H4 (cell line): ENCODE results near the gene TSEN54. TPM values are rescaled to one million over a fixed set of nuclear protein-coding genes. Genes with fewer than 3 reads are reported as not detected.

ENCODE experiments used
- DNase-seq: peaks from one replicate; pipeline ENCODE4 v3.0.0-alpha.2; 2015; ENCODE audit warnings: low spot score
- total RNA-seq: library from RNA; depleted of rRNA; stranded (reverse); fragments of >200 nt; shearing (Covaris generic); gene quantifications from 2 replicates; pipeline ENCODE4 v1.2.3, GENCODE V29; 2014

Gene TSEN54
- total RNA-seq, 1 experiment from 2014 or later: 24.1 TPM

GRCh38 chr17:75504347-75505151 lies 11.8 kb upstream of the TSEN54 start:
- no peak for DNase-seq

- no peak for DNase-seq
These were observed 11.2 kb upstream of the TSEN54 start for GRCh38 chr17:75505152-75505409.

DNA sequence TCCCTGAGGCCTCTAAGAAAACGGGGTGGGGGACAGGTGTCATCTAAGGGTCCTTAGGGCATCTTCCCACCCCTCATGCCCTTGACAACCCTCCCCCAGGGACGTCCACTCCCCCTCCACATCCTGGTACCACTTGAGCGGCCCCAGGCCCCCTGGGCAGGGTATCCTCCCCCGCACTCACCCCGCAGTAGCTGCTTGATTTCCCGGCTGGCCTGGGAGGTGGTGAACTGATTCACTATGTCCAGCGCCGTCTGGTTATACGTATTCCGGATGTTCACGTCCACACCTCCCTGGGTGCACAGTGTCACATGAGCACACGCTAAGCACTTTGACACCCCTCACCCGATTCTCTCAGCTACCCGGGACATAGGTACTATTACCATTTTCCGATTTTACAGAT lies 10.7 kb upstream of the TSEN54 start:
- no peak for DNase-seq

- no peak for DNase-seq
These were observed 10.2 kb upstream of the TSEN54 start for GRCh38 chr17:75506134-75506533.

DNA sequence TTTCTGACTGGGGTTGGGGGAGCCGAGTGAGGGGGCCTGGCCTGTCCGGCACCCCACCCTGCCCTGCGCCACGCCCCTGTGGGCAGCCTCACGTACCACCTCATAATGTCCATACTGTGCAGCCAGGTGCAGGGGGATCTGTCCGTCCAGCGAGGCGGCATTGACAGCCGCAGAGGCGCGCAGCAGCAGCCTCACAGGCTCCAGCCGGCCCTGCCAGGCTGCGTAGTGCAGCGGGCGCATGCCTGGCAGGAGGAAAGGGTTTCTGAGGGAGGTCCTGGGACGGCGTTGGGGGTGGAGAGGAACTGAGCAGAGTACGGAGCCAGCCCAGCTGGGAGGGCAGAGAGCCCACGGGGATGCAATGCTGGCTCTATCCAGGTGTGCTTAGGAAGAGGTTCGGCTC lies 9.4 kb upstream of the TSEN54 start:
- no peak for DNase-seq

- no peak for DNase-seq
These were observed 8.3 kb upstream of the TSEN54 start for GRCh38 chr17:75507733-75508719.

DNA sequence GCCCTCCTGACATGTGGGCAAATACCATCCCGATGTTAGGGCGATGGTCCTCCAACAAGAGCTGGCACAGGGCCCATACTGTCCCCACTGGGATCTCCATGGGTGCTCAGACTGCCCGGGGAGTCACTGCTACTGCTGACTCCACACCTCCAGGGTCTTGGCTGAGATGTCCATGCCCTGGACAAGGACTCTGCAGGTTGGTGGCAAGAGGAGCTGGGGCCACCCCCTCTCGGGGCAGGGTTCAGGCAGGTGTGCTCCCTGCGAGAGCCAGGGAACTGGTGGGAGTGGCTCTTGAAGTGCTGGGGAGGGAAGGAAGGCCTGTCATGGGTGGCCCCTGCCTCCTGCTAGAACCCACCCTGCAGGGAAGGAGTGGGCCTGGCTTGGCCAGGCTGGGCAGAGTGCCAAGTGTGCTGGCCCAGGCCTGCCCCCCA lies 7.4 kb upstream of the TSEN54 start:
- DNase-seq: no peak

DNA sequence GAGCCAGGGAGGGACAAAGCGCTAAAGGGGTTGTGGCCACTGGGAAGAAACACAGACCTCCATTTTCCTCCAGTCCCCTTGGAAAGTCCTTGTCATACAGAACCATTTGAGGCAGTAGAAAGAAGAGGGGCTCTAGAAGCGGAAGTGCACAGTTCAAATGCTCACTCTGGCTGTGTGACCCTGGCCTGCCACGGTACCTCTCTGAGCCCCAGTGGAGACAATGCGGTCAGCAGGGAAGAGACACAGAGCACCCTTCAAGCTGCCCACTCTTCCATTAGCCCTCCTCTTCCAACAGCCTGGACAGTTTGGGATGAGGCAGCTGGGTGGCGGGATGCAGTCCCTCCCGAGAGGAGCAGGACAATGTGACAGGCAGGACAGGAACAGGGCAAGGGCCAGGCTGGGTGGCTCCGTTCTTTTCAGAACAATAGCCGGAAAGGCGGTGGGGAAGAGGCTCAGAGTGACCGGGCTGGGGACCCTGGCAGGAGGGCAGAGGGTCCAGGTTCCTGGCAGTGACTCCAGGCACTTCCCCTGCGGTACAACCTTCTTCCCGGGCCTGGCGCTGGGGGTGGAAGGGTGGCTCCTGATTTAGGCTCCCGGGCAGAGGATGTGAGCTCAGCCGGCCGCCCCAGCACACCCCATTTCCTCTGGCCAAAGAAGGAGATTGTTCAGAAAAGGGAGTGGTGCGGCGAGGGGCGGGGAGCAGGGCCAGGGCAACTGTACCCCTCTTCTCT lies 6.6 kb upstream of the TSEN54 start:
- no peak for DNase-seq

DNA sequence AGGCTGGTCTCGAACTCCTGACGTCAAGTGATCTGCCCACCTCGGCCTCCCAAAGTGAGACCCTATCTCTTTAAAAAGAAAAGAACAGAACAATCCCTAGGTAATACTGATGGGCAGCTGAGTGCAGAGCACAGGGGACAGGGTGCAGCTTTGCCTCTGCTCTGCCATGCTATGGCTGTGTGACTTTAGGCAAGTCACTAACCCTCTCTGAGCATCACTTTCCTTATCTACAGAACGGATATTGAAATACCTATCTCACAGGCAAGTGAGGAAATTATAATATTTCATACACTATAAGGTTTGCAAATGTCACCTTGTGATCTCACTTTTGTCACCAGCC lies 5.1 kb upstream of the TSEN54 start:
- DNase-seq: no peak

DNA sequence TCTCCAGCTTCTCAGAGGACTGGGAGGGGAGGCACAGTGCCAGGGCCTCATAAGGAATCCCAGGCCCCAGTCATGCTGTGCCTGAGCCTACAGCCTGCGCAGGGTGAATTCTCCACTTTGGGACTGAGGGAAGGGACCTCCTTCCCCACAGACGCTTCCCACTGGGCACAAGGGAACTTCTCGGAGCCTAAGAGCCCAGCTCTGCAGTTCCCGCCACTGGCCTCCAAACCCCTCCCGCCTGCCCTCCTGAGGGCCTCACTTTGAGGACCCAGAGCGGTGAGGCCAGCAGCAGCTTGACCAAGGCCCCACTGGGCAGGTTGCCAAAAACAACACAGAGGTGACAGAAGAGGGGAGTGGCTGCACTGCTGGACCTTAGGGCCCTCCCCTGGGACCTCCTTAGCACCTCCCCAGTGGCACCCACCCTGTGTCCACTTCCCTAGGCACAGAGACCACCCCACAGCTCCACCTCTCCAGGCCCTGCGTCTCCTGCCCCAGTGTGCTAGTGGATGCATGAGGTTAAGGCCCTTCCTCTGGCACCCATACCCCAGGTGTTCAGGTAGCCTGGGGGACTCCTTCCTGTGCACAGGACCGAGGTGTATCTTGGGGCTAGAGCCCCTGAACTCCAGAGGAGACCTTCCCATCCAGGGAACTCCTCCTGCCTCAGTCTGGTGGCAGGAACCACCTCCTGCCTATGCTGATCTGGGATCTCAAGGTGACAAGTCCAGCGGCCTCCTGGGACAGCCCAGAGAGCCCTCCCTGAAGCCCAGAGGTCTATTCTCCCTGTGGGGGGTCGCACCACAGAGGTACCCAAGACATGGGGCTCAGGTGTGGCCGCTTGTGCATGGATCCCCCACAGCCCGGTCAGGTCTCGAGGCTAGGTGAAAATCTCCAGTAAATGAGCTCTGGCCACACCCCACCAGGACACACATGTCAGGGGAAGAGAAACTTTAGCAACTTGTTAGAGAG lies 4.4 kb upstream of the TSEN54 start:
- no peak for DNase-seq

GRCh38 chr17:75512926-75513640 lies 3.2 kb upstream of the TSEN54 start:
- no peak for DNase-seq

GRCh38 chr17:75513641-75514000 lies 2.7 kb upstream of the TSEN54 start:
- no peak for DNase-seq

- DNase-seq: no peak
These were observed 1.9 kb upstream of the TSEN54 start for GRCh38 chr17:75514299-75514918.

GRCh38 chr17:75514919-75515495 lies 1.3 kb upstream of the TSEN54 start:
- DNase-seq: no peak

GRCh38 chr17:75515496-75516254 lies 653 bp upstream of the TSEN54 start, which contains the start of gene CASKIN2:
Gene CASKIN2 (minus strand): TSS chr17:75515537. CDS start chr17:75513804, 1,733 bp downstream.
- peak; percentile 91 for DNase-seq

GRCh38 chr17:75516619-75517296 lies 430 bp downstream of the TSEN54 start:
- DNase-seq: no peak

- no peak for DNase-seq
These were observed 1.1 kb downstream of the TSEN54 start for GRCh38 chr17:75517297-75517865.

DNA sequence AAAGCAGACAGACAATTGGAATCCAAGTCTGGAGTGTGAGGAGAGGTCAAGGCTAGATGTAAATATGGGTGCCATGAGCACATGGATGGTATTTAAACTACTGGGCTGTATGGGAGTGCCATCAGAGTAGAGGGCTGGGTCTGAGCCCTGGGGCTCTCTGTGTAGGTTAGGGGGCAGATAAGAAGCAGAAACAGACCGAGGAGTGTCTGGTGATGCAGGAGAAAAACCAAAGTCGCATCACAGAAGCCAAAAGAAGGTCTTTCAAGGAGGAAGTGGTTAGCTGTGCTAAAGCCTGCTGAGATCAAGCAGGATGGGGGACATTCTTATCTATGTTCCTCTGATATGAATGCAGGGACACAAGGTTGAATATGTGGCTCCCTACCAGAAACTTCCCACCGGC lies 1.9 kb downstream of the TSEN54 start:
- DNase-seq: no peak
